Dendritic cell treated with granulocyte-macrophage colony-stimulating factor and Interleukin-4, amounts not matched to agents 40 ng/mL and 50 ng/mL, for 4 days (primary cell): ENCODE measurements around the gene EPB41.

Experiments
- H3K27ac Mint-ChIP-seq: one replicate; pipeline ENCODE4 v1.8.0; 2022; ENCODE audit warnings: mild to moderate bottlenecking, mixed read lengths
- H3K27me3 Mint-ChIP-seq: one replicate; pipeline ENCODE4 v1.8.0; 2022; ENCODE audit warnings: mild to moderate bottlenecking, mixed read lengths
- H3K36me3 Mint-ChIP-seq: one replicate; pipeline ENCODE4 v1.8.0; 2022; ENCODE audit warnings: low read depth, mixed read lengths
- H3K4me1 Mint-ChIP-seq: one replicate; pipeline ENCODE4 v1.8.0; 2022; ENCODE audit warnings: low read depth, mixed read lengths
- H3K4me3 Mint-ChIP-seq: one replicate; pipeline ENCODE4 v1.8.0; 2022; ENCODE audit warnings: mild to moderate bottlenecking, moderate library complexity, mixed read lengths
- H3K9me3 Mint-ChIP-seq: one replicate; pipeline ENCODE4 v1.8.0; 2022; ENCODE audit warnings: mixed read lengths
- intact Hi-C: fragments of 100-400 bp; cut with micrococcal nuclease; formaldehyde crosslinking; loops from one replicate; pipeline ENCODE4 v1.15.0; 2022

The EPB41 gene

DNA sequence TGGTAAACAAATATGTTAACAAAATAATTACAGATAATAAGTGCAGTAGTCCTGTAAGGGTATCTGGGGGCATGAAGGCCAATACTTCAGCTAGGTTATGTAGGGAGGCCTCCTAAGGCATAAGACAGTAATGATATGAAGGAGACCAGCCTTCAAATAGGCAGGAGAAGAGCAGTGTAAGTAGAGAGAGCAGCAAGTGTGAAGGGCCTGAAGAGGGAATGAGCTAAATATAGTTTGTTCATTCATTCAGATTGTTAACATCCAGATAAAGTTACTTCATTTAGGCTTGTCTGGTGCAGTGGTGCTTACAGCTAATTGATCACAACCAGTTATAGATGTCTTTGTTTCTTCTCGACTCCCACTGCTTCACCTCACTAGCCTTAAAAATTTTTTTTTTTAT, 71.1 kb downstream of the EPB41 start:
- peaks cover 15% of the 10 kb centered on the region for H3K4me1 Mint-ChIP-seq
- peaks cover 10% of the 10 kb centered on the region for H3K36me3 Mint-ChIP-seq
- H3K9me3 Mint-ChIP-seq = no peaks in the 10 kb centered on the region
- intact Hi-C loops = loop anchor here (10.0 kb wide), 1 partner anchor 61 kb away; no protein-coding TSS in a partner anchor
- H3K27ac Mint-ChIP-seq = peak overlapping the region; percentile 50
- no peak overlapping the region for H3K4me3 Mint-ChIP-seq
- H3K27me3 Mint-ChIP-seq = no peaks in the 10 kb centered on the region

DNA sequence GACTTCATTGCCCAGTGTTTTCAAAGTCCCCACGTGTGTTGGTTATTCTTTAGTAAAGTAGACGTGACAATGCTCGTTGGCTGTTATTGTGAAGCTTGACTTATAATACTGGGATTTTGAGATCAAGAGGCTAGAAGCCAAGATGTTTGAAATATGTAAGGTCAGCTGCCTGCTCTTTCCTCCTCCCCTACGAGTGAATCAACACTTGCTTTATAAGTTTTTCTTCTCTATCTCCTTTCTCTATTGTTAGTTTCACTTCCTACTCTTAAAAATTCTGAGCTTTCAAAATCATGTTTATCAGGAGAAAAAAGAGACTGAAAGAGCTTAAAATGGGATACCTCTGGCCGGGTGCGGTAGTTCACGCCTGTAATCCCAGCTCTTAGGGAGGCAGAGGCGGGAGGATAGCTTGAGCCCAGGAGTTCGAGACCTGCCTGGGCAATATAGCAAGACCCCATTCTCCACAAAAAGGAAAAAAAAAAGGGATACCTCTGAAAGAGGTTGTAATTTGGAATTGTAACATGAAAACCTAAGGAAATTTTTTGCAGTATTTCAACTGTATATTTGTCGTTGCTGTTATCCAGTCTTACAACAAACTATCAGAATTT, 72.0 kb downstream of the EPB41 start:
- Mint-ChIP-seq H3K27ac (peak overlapping the region; percentile 75), H3K4me3 (peak overlapping the region; percentile 65), H3K4me1 (peaks cover 15% of the 10 kb centered on the region), H3K27me3 (no peaks in the 10 kb centered on the region), H3K9me3 (no peaks in the 10 kb centered on the region), H3K36me3 (peaks cover 10% of the 10 kb centered on the region)
- intact Hi-C loops = loop anchor here (10.0 kb wide), 1 partner anchor 62 kb away; no protein-coding TSS in a partner anchor

DNA sequence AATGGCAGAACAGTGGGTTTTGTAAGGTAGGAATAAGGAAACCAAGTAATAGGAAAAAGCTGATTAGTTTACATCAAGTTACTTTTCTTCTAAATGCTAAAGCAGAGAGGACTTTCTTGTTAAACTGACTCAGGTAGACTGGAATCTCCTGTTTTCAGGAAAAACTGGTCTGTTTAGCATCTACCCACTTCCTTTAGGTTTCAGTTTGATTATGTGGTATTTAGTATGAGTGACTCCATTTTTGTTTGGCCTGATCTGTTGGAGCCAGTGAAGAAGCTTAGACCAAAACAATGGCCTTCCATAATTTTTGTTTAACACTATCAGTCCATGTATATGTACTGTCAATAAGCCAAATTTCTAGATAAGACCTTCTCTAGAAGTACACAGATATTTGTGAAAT, 88.4 kb downstream of the EPB41 start:
- H3K4me1 Mint-ChIP-seq = no peaks in the 10 kb centered on the region
- no peaks in the 10 kb centered on the region for H3K9me3 Mint-ChIP-seq
- H3K27me3 Mint-ChIP-seq = no peaks in the 10 kb centered on the region
- peaks cover 24% of the 10 kb centered on the region for H3K36me3 Mint-ChIP-seq
- no peak overlapping the region for H3K4me3 Mint-ChIP-seq
- H3K27ac Mint-ChIP-seq = no peak overlapping the region
- intact Hi-C loops = no loop called here

DNA sequence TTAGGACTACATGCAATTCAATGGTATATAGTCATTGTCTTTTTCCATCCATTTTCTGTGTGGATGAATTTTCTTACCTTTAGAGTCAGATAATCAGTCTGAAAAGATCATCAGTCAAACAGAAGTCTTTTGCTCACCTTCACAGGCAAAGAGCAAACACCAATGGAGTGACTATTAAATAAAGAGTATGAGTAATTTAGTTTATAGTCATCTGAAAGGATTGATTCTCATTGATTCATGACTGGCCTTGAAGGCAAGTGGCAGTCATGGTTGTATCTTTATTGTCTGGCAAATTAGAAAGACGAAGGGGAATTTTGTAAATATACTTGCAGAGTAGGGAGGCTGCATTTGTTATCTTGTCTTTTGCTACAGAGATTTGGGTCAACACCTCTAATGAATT, 89.9 kb downstream of the EPB41 start:
- Mint-ChIP-seq H3K27ac (no peak overlapping the region), H3K36me3 (peaks cover 35% of the 10 kb centered on the region), H3K9me3 (no peaks in the 10 kb centered on the region), H3K27me3 (no peaks in the 10 kb centered on the region), H3K4me1 (no peaks in the 10 kb centered on the region), H3K4me3 (no peak overlapping the region)
- intact Hi-C loops = no loop called here

DNA sequence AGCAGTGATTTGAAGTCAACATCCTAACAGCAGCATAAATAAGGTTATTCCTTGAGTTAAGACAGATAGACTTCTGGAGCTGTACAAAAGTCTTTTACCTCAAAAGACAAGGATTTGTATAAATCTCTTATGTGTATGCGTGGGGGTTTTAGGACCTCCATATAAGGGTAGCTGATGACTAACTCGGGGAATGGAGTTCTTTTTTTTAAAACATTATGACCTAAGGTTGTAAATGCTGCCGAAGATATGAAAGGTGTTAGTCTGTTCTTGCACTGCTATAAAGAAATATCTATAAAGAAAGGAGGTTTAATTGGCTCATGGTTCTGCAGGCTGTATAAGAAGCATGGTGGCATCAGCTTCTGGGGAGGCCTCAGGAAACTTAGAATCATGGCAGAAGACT, 90.4 kb downstream of the EPB41 start:
- no peaks in the 10 kb centered on the region for H3K9me3 Mint-ChIP-seq
- H3K4me1 Mint-ChIP-seq = no peaks in the 10 kb centered on the region
- H3K4me3 Mint-ChIP-seq = no peak overlapping the region
- intact Hi-C loops = no loop called here
- H3K36me3 Mint-ChIP-seq = peaks cover 35% of the 10 kb centered on the region
- no peaks in the 10 kb centered on the region for H3K27me3 Mint-ChIP-seq
- no peak overlapping the region for H3K27ac Mint-ChIP-seq

DNA sequence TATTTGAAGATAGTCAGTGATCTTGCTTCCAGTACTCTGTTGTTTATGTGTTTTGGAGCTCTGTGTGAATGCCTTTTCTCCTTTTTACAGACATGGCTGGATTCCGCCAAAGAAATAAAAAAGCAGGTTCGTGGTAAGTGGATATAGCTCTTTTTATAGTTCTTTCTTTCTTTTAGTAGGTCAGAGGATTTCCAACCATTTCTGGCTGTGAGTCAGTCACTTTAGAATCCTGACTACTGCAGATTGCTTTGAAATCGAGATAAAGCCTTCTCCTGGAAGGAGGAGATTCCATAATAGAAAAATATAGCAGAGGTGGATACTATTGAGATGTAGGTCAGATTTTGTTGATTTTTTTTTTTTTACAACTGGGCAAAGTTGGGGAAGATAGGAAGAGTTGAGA, 97.4 kb downstream of the EPB41 start:
- intact Hi-C loops = loop anchor here (10.0 kb wide), 1 partner anchor 527 kb away; no protein-coding TSS in a partner anchor
- H3K4me1 Mint-ChIP-seq = no peaks in the 10 kb centered on the region
- peaks cover 44% of the 10 kb centered on the region for H3K36me3 Mint-ChIP-seq
- H3K27me3 Mint-ChIP-seq = no peaks in the 10 kb centered on the region
- no peak overlapping the region for H3K27ac Mint-ChIP-seq
- H3K4me3 Mint-ChIP-seq = no peak overlapping the region
- H3K9me3 Mint-ChIP-seq = no peaks in the 10 kb centered on the region

DNA sequence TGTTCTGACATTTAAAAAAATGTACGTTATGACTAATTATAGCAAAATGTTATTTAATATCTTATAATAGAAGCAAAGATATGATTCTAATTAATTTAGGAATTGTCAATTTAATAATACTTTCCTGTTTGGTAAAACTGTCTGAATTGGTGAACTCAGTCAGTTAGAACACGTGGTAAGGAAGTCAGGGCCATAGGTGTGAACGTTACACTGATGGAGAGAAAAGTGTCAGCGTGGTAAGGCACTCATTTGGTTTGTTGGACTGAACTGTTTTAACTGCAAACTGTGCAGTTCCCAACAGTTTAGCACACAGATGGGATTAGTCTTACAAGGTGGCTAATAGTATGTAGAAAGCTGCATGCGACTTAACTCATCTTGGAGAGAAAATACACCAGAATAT, 102.9 kb downstream of the EPB41 start:
- intact Hi-C loops = loop anchor here (10.0 kb wide), 1 partner anchor 532 kb away; no protein-coding TSS in a partner anchor
- H3K36me3 Mint-ChIP-seq = peaks cover 28% of the 10 kb centered on the region
- H3K27ac Mint-ChIP-seq = no peak overlapping the region
- no peak overlapping the region for H3K4me3 Mint-ChIP-seq
- H3K4me1 Mint-ChIP-seq = no peaks in the 10 kb centered on the region
- H3K9me3 Mint-ChIP-seq = no peaks in the 10 kb centered on the region
- H3K27me3 Mint-ChIP-seq = no peaks in the 10 kb centered on the region

DNA sequence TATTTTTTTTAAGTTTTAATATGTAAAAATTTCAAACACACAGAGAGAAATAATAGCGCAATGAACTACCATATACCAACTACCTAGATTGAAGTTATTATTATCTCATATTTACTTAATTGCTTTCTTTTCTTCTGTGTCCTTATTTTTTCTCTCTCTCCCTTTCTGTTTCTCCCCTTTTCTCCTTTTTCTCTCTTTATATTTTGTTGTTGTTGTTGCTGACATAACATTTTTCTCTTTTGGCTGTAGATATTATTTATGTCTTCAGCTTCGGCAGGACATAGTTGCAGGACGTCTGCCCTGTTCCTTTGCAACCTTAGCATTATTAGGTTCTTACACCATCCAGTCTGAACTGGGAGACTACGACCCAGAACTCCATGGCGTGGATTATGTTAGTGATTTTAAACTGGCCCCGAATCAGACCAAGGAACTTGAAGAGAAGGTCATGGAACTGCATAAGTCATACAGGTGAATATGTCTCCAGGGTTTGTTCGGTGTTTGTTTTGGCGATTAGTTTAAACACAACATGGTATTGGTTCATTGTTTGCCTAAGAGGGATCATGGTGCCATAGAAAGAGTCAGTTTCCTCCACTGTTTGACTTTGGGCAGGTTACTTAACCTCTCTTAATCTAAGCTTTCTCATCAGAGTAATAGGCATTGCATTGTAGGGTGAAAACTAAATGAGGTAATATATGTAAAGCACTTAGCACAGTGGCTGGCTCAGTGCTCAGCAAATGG, 103.8 kb downstream of the EPB41 start:
- Mint-ChIP-seq H3K36me3 (peaks cover 25% of the 10 kb centered on the region), H3K4me1 (no peaks in the 10 kb centered on the region), H3K27ac (no peak overlapping the region), H3K9me3 (no peaks in the 10 kb centered on the region), H3K27me3 (no peaks in the 10 kb centered on the region), H3K4me3 (no peak overlapping the region)
- intact Hi-C loops = loop anchor here (10.0 kb wide), 1 partner anchor 533 kb away; no protein-coding TSS in a partner anchor

DNA sequence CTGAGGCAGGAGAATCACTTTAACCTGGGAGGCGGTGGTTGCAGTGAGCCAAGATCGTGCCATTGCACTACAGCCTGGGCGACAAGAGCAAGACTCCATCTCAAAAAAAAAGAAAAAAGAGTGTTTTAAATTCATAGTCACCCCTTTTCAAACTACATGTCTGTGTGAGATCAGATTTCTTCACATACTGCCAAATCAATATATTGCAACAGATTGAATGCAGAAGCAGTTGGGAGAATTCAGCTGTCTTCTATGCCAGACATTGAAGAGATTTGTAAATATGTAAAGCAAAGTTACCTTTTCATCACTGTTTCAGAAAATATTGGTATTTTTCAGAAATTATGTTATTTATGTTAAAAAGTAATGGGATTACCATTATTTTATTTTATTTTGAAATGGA, 108.3 kb downstream of the EPB41 start:
- H3K9me3 Mint-ChIP-seq = no peaks in the 10 kb centered on the region
- no peak overlapping the region for H3K4me3 Mint-ChIP-seq
- H3K4me1 Mint-ChIP-seq = no peaks in the 10 kb centered on the region
- intact Hi-C loops = no loop called here
- H3K36me3 Mint-ChIP-seq = peaks cover 19% of the 10 kb centered on the region
- no peaks in the 10 kb centered on the region for H3K27me3 Mint-ChIP-seq
- no peak overlapping the region for H3K27ac Mint-ChIP-seq

DNA sequence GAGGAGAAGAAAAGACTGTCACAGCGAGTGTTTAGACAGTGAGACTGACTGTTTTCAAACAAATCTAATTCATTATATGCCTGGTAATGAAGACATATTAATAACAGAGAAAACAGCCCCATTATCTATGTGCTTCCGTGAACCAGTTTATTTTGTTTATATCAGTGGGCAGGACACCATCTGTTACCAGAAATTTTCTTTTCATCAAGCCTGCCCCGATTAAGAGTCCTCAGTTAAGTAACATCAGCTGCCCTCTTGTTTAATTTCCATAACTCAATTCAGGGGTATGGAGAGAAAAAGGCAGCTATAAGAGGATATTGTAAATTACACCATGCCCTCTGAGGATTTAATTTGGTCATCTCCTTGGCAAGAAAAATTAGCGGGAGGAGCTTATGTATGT, 115.3 kb downstream of the EPB41 start:
- no peaks in the 10 kb centered on the region for H3K9me3 Mint-ChIP-seq
- intact Hi-C loops = loop anchor here (5.0 kb wide), 1 partner anchor 242 kb away; no protein-coding TSS in a partner anchor
- H3K27ac Mint-ChIP-seq = no peak overlapping the region
- H3K27me3 Mint-ChIP-seq = no peaks in the 10 kb centered on the region
- H3K4me1 Mint-ChIP-seq = no peaks in the 10 kb centered on the region
- peaks cover 45% of the 10 kb centered on the region for H3K36me3 Mint-ChIP-seq
- no peak overlapping the region for H3K4me3 Mint-ChIP-seq

DNA sequence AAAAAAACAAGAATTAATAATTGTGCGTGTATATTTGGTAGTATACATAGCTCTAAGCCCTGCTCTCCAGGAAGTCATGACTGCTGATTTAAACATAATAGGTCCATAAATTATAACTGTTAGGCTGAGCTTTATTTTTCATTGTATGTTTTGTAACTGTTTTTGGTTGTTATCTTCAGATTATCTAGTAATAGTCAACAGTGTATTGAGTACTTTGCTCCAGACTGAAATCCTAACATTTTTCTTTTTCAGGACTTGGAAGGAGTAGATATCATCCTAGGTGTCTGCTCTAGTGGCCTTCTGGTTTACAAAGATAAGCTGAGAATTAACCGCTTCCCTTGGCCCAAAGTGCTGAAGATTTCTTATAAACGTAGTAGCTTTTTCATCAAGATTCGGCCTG, 118.5 kb downstream of the EPB41 start:
- no peaks in the 10 kb centered on the region for H3K4me1 Mint-ChIP-seq
- no peak overlapping the region for H3K27ac Mint-ChIP-seq
- no peaks in the 10 kb centered on the region for H3K27me3 Mint-ChIP-seq
- H3K9me3 Mint-ChIP-seq = no peaks in the 10 kb centered on the region
- peaks cover 58% of the 10 kb centered on the region for H3K36me3 Mint-ChIP-seq
- H3K4me3 Mint-ChIP-seq = no peak overlapping the region
- intact Hi-C loops = loop anchor here (1.0 to 5.0 kb wide), 3 partner anchors 151 to 246 kb away; no protein-coding TSS in a partner anchor

DNA sequence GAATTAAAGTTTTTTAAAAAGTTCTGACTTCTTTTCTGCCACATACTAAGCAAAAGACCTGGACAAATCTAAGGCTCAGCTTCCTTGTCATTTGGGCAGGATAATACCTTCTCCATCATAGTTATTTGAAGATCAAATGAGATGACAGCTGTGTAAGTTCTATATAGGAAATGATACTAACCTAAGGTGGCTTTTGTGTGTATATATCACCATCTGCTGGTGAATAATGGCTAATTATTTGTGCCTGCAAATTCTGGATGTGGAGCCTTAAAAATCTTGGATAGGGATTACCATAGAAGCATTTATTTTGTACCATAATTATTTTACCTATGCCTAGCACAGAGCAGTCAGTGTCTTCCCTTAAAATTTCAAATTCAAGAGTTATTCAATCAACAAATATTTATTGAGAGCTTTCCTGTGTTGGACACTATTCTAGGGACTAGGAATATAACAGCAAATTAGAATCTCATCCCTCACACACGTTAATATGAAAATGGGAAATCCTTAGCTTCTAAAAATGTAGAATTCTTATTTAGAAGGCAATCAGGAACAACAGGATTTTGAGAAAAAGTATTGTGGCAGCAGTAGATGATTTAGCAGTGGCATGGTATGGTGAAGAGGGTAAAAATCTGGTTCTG, 119.6 kb downstream of the EPB41 start:
- H3K36me3 Mint-ChIP-seq = peaks cover 55% of the 10 kb centered on the region
- no peak overlapping the region for H3K4me3 Mint-ChIP-seq
- intact Hi-C loops = loop anchor here (1.0 to 5.0 kb wide), 3 partner anchors 152 to 247 kb away; no protein-coding TSS in a partner anchor
- H3K4me1 Mint-ChIP-seq = no peaks in the 10 kb centered on the region
- no peak overlapping the region for H3K27ac Mint-ChIP-seq
- H3K27me3 Mint-ChIP-seq = no peaks in the 10 kb centered on the region
- no peaks in the 10 kb centered on the region for H3K9me3 Mint-ChIP-seq

DNA sequence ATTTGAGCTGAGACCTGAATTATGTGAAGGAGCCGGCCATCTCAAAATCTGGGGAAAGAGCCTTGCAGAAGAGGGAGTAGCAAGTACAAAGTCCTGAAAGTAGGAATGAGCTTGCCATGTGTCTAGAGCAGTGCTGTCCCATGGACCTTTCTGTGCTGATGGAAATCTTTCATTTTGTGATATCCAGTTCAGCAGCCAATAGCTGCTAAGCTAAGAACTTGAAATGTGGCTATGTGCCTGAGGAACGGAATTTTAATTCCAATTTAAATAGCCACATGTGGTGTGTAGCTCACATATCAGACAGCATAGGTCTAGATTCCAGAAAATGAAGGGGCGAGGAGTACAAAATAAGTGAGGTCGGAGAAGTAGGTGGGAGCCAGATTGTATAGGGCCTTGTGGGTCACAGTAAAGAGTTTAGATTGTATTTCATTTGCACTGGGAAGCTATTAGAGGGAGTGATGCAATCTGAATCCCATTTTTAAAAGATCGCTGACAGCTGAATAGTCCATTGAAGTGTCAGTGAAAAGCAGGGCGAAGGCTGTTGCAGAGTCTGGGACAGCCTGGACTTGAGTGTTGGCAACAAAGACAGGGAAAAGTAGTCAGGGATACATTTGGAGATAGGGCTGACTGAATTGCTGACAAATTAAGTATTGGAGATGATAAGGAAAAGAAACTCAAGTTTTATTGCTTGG, 129.1 kb downstream of the EPB41 start:
- no peaks in the 10 kb centered on the region for H3K9me3 Mint-ChIP-seq
- H3K27ac Mint-ChIP-seq = no peak overlapping the region
- peaks cover 37% of the 10 kb centered on the region for H3K36me3 Mint-ChIP-seq
- no peaks in the 10 kb centered on the region for H3K4me1 Mint-ChIP-seq
- no peaks in the 10 kb centered on the region for H3K27me3 Mint-ChIP-seq
- no peak overlapping the region for H3K4me3 Mint-ChIP-seq
- intact Hi-C loops = no loop called here

DNA sequence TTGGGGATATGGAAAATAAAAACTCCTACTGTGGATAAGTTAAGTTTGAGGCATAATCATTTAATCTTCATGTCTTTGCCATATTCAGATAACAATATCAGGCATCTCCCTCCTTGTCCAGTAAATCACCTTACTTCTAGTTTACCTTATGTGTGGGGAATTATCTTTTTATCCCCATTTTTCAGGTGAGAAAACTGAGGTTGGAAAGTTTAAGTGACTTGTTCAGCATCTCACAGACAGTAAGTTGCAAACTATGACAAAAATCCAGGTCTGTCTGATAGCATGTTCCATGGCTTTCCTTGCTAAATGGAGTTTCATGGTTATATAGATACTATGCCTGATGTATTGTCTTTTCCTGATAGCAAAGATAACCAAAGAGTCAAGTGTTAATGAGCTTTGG, 129.6 kb downstream of the EPB41 start:
- H3K36me3 Mint-ChIP-seq = peaks cover 35% of the 10 kb centered on the region

More for the DNA sequence above, 129.6 kb downstream of the EPB41 start:
- Mint-ChIP-seq H3K27ac (no peak overlapping the region), H3K4me3 (no peak overlapping the region), H3K4me1 (no peaks in the 10 kb centered on the region), H3K9me3 (no peaks in the 10 kb centered on the region), H3K27me3 (no peaks in the 10 kb centered on the region)
- intact Hi-C loops = no loop called here
